HepG2 (cell line): ENCODE data around the gene ZNF540. TPM values are rescaled to one million over a fixed set of nuclear protein-coding genes. Genes with fewer than 3 reads are reported as not detected.

Source experiments
- ATAC-seq: fragments of 200-7000 bp; cut with Tn5 transposase; 3 replicates; pipeline ENCODE4 v1.9.1; 2020; ENCODE audit warnings: mild to moderate bottlenecking, moderate library complexity
- BruUV-seq: library from RNA; stranded (reverse); fragments of 400-500 nt; replicated peaks from 2 replicates; lab custom pipeline; 2021; lab: Mats Ljungman, UMichigan
- CTCF ChIA-PET: fragments of 300-600 bp; formaldehyde crosslinking; extraction: SDS; loops from one replicate; lab custom pipeline; 2021; ENCODE audit warnings: low total read pairs, inconsistent platforms, low intra/inter-chr PET ratio; lab: Yijun Ruan, JAX
- POLR2A ChIA-PET: fragments of 350-600 bp; sonication (Branson Sonifier 250); formaldehyde crosslinking; loops from one replicate; lab custom pipeline; 2020; ENCODE audit warnings: antibody characterized with exemption, inconsistent platforms; lab: Yijun Ruan, JAX
- DNase-seq: peaks from one replicate; pipeline ENCODE4 v3.0.0-alpha.2; 2015; ENCODE audit warnings: low spot score
- FAIRE-seq: peaks from 3 replicates; lab custom pipeline; 2011; peaks lifted over from hg19 to GRCh38; lab: Jason Lieb, UNC
- H2AFZ ChIP-seq: one replicate; pipeline ENCODE4 v1.6.1; 2011; ENCODE audit warnings: low read length, inconsistent platforms
- H3K27ac ChIP-seq: fragments of 300-600 bp; 3 replicates; pipeline ENCODE4 v1.8.0; 2011; ENCODE audit warnings: mixed run types, mild to moderate bottlenecking, mixed read lengths, low read length, inconsistent platforms; ENCODE audit not compliant: insufficient read depth; ENCODE audit errors: extremely low read length
- H3K27me3 ChIP-seq, 2 experiments: fragments of 200-600 bp in 1 of 2; 2 replicates in 1 of 2; 3 replicates in 1 of 2; pipeline versions ENCODE4 v1.6.0 to v1.8.0; 2011; ENCODE audit warnings: low read length in 2 of 2, mild to moderate bottlenecking in 2 of 2, moderate library complexity in 2 of 2, inconsistent platforms in 1 of 2; ENCODE audit not compliant: insufficient read depth in 2 of 2, control insufficient read depth in 1 of 2
- H3K36me3 ChIP-seq, 2 experiments: fragments of 200-600 bp in 1 of 2; replicated peaks in 1 of 2; 2 replicates in 1 of 2; 3 replicates in 1 of 2; pipeline versions ENCODE4 v1.5.1 to v1.8.0; 2011; ENCODE audit warnings: low read length in 2 of 2, inconsistent platforms in 1 of 2; ENCODE audit not compliant: insufficient read depth in 2 of 2, control insufficient read depth in 1 of 2
- H3K4me1 ChIP-seq: 2 replicates; pipeline ENCODE4 v1.5.1; 2012; ENCODE audit warnings: low read length, inconsistent platforms; ENCODE audit not compliant: insufficient read depth
- H3K4me2 ChIP-seq: 2 replicates; pipeline ENCODE4 v1.6.0; 2011; ENCODE audit warnings: low read depth, low read length, inconsistent platforms
- H3K4me3 ChIP-seq, 3 experiments: fragments of 200-600 bp in 1 of 3; sonication (generic), shearing (Covaris generic) in 1 of 3; replicated peaks in 1 of 3; 2 replicates each; pipeline ENCODE4 v1.5.1; 2011 to 2016; ENCODE audit warnings: low read length in 3 of 3, inconsistent platforms in 2 of 3, low read depth in 2 of 3, mild to moderate bottlenecking in 2 of 3, control low read depth in 1 of 3, mixed read lengths in 1 of 3; ENCODE audit not compliant: insufficient read depth in 1 of 3
- H3K79me2 ChIP-seq: one replicate; pipeline ENCODE4 v1.6.1; 2011; ENCODE audit warnings: low read length, inconsistent platforms; ENCODE audit not compliant: insufficient read depth
- H3K9ac ChIP-seq: 2 replicates; pipeline ENCODE4 v1.6.0; 2011; ENCODE audit warnings: mild to moderate bottlenecking, low read depth, low read length, inconsistent platforms; ENCODE audit not compliant: insufficient read depth
- H3K9me3 ChIP-seq: 2 replicates; pipeline ENCODE4 v1.5.1; 2012; ENCODE audit warnings: mild to moderate bottlenecking, low read length
- H4K20me1 ChIP-seq: 2 replicates; pipeline ENCODE4 v1.6.0; 2011; ENCODE audit warnings: inconsistent platforms, mild to moderate bottlenecking, low read length, moderate library complexity; ENCODE audit not compliant: insufficient read depth
- BCLAF1 ChIP-seq: fragments of 450-650 bp; IDR thresholded peaks from 2 replicates; pipeline ENCODE4 v1.6.1; 2017; ENCODE audit warnings: mild to moderate bottlenecking
- CBX5 ChIP-seq: sonication (generic); formaldehyde crosslinking; IDR thresholded peaks from 2 replicates; pipeline ENCODE4 v1.4.0; 2020; ENCODE audit warnings: missing genetic modification reagents, borderline replicate concordance
- CENPX ChIP-seq: sonication (generic); formaldehyde crosslinking; IDR thresholded peaks from 2 replicates; pipeline ENCODE4 v1.9.0; 2021; ENCODE audit warnings: mild to moderate bottlenecking, missing genetic modification reagents, moderate library complexity
- DBP ChIP-seq: sonication (generic); formaldehyde crosslinking; IDR thresholded peaks from 2 replicates; pipeline ENCODE4 v1.4.0; 2020; ENCODE audit warnings: missing genetic modification reagents; ENCODE audit errors: not compliant biosample characterization
- IRF2 ChIP-seq: IDR thresholded peaks from 2 replicates; pipeline ENCODE4 v1.6.1; 2018; ENCODE audit warnings: missing genetic modification reagents, missing compliant biosample characterization
- ISL2 ChIP-seq: sonication (generic); formaldehyde crosslinking; IDR thresholded peaks from 2 replicates; pipeline ENCODE4 v1.5.0; 2020; ENCODE audit warnings: missing genetic modification reagents
- KAT7 ChIP-seq: IDR thresholded peaks from 2 replicates; pipeline ENCODE4 v1.6.1; 2018; ENCODE audit warnings: borderline replicate concordance, missing compliant biosample characterization
- KDM4B ChIP-seq: sonication (generic); formaldehyde crosslinking; IDR thresholded peaks from 2 replicates; pipeline ENCODE4 v1.4.0; 2020; ENCODE audit warnings: missing genetic modification reagents
- KLF16 ChIP-seq, 2 experiments: sonication (generic) in 1 of 2; formaldehyde crosslinking in 1 of 2; IDR thresholded peaks; 2 replicates each; pipeline versions ENCODE4 v1.6.1 to v1.8.0; 2016 to 2023; ENCODE audit warnings: missing genetic modification reagents in 2 of 2, missing compliant biosample characterization in 1 of 2
- NFAT5 ChIP-seq: sonication (generic); formaldehyde crosslinking; IDR thresholded peaks from 2 replicates; pipeline ENCODE4 v1.4.0; 2020; ENCODE audit warnings: missing genetic modification reagents
- ONECUT2 ChIP-seq: sonication (generic); formaldehyde crosslinking; IDR thresholded peaks from 2 replicates; pipeline ENCODE4 v1.4.0; 2020; ENCODE audit warnings: missing genetic modification reagents
- ZNF230 ChIP-seq: sonication (generic); formaldehyde crosslinking; IDR thresholded peaks from 2 replicates; pipeline ENCODE4 v1.4.0; 2020; ENCODE audit warnings: mild to moderate bottlenecking, missing genetic modification reagents
- ZNF33B ChIP-seq: sonication (generic); formaldehyde crosslinking; IDR thresholded peaks from 2 replicates; pipeline ENCODE4 v1.5.1; 2020; ENCODE audit warnings: mild to moderate bottlenecking, missing genetic modification reagents
- ZNF501 ChIP-seq: sonication (generic); formaldehyde crosslinking; IDR thresholded peaks from 2 replicates; pipeline ENCODE4 v1.5.1; 2020; ENCODE audit warnings: mild to moderate bottlenecking, moderate library complexity, missing genetic modification reagents
- ZNF619 ChIP-seq: sonication (generic); formaldehyde crosslinking; IDR thresholded peaks from 2 replicates; pipeline ENCODE4 v1.4.0; 2020; ENCODE audit warnings: mild to moderate bottlenecking, missing genetic modification reagents
- ZNF644 ChIP-seq: IDR thresholded peaks from 2 replicates; pipeline ENCODE4 v1.6.1; 2016; ENCODE audit warnings: low read depth
- WGBS: methylation state at CpG from one replicate; pipeline ENCODE4 v1.1.6; 2017; ENCODE audit warnings: low lambda C conversion rate; 5-methylcytosine and 5-hydroxymethylcytosine counted together
- in situ Hi-C: cut with HindIII; loops from 2 replicates; pipeline ENCODE4 v1.10.0; 2017; ENCODE audit warnings: low pct_unique_long_range_greater_than_20kb; ENCODE audit not compliant: extremely low pct_ligation_motif_present
- intact Hi-C: fragments of 100-400 bp; cut with micrococcal nuclease; formaldehyde crosslinking; loops from one replicate; pipeline ENCODE4 v1.10.0; 2022; ENCODE audit not compliant: unreplicated experiment
- polyA plus RNA-seq, 8 experiments: library from polyadenylated mRNA; depleted of rRNA in 3 of 8; stranded (reverse) in 7 of 8; unstranded in 1 of 8; fragments of >200 nt; fragmentation: Illumina TruSeq in 4 of 8; extraction: Trizol in 4 of 8; gene quantifications; 2 replicates each; pipeline versions ENCODE4 v1.2.1 to v1.2.3, GENCODE V29; 2011 to 2016; ENCODE audit warnings: low read depth in 4 of 8, missing spikeins in 1 of 8, mixed read lengths in 1 of 8; ENCODE audit not compliant: insufficient read depth in 1 of 8
- total RNA-seq, 5 experiments: library from RNA; depleted of rRNA; stranded (reverse); fragments of >200 nt; fragmentation: Illumina TruSeq; extraction: Trizol; gene quantifications; 2 replicates each; pipeline ENCODE4 v1.2.3, GENCODE V29; 2016; ENCODE audit warnings: low read depth in 1 of 5

Gene ZNF540
- total and polyA plus RNA-seq, 2 of the 13 experiments (the other 11 are each of a cell fraction or from before 2014, with no cell fraction given), result 0.21 to 0.40 TPM

- H3K4me2 ChIP-seq, result peak overlapping the region; percentile 98
- TSS peak; percentile 64 for BruUV-seq
- peak overlapping the region; percentile 31 for H2AFZ ChIP-seq
- ATAC-seq (peak; percentile 88), FAIRE-seq (no peak), DNase-seq (peak; percentile 80)
- H3K27me3 ChIP-seq, result no peaks in the 10 kb centered on the region; a peak in 1 of 5 replicates
- peaks cover 12% of the 10 kb centered on the region for H3K9me3 ChIP-seq
- peaks cover 35% of the 10 kb centered on the region for H3K79me2 ChIP-seq
- WGBS, result under 1% methylated on average over 23 of the region's 57 CpGs
- in situ Hi-C loops, result no loop called here
- H3K36me3 ChIP-seq, result no peaks in the 10 kb centered on the region
- intact Hi-C loops, result loop anchor here (1.0 to 5.0 kb wide), 4 partner anchors 36 to 189 kb away; partner anchors contain the start of genes ZNF540, ZNF569, ZNF570 and ZNF571
- peak overlapping the region; percentile 87 to 97 (median 93) for H3K4me3 ChIP-seq
- no peaks in the 10 kb centered on the region for H4K20me1 ChIP-seq
- ChIA-PET CTCF (no interaction called here), POLR2A (interaction anchor here (1.0 to 1.5 kb wide), 4 partner anchors 36 to 338 kb away, joined by 3 to 11 read pairs (median 6); partner anchors contain the start of genes ZNF540 and ZNF571)
- peak overlapping the region; percentile 94 for H3K27ac ChIP-seq
- peak overlapping the region; percentile 87 for H3K9ac ChIP-seq
- H3K4me1 ChIP-seq, result peaks cover 15% of the 10 kb centered on the region
- TF ChIP-seq KLF16 (CRISPR knock-in tag; IDR thresholded peaks at IDR 0.05), result no peak; a peak in 1 of 4 replicates
- TF ChIP-seq KAT7 (CRISPR knock-in tag), result no peak
- TF ChIP-seq ZNF33B, result no peak; the same call in 1 of the 2 replicates
- no peak for TF ChIP-seq DBP (CRISPR knock-in tag)
- TF ChIP-seq IRF2 (CRISPR knock-in tag), result peak; percentile 66; the same call in 1 of the 2 replicates
- TF ChIP-seq CENPX (CRISPR knock-in tag), result no peak
- no peak for TF ChIP-seq BCLAF1
- peak; percentile 79; the same call in 1 of the 2 replicates for TF ChIP-seq ZNF501
- TF ChIP-seq CBX5 (CRISPR knock-in tag), result peak; percentile 98
- peak; percentile 69; the same call in 1 of the 2 replicates for TF ChIP-seq ZNF230 (CRISPR knock-in tag)
- TF ChIP-seq ONECUT2 (CRISPR knock-in tag), result no peak
- no peak for TF ChIP-seq ISL2 (CRISPR knock-in tag)
- TF ChIP-seq NFAT5 (CRISPR knock-in tag), result no peak
- peak; percentile 84 for TF ChIP-seq ZNF619 (CRISPR knock-in tag)
- peak; percentile 57; the same call in 1 of the 2 replicates for TF ChIP-seq KDM4B (CRISPR knock-in tag)
- no peak for TF ChIP-seq ZNF644 (CRISPR knock-in tag)
Measured at GRCh38 chr19:37655689-37656371, 61.2 kb downstream of the ZNF540 start.
